GM23338 (cell line): Measurements from ENCODE around the gene CTNNA3. TPM values are rescaled to one million over a fixed set of nuclear protein-coding genes. Genes with fewer than 3 reads are reported as not detected.

Source experiments
- ATAC-seq: fragments of 200-7000 bp; cut with Tn5 transposase; 3 replicates; pipeline ENCODE4 v1.9.1; 2020
- DNase-seq: peaks from one replicate; pipeline ENCODE4 v3.0.0-alpha.2; 2015; ENCODE audit warnings: low spot score
- H2AFZ ChIP-seq: fragments of 200-600 bp; sonication (generic); 2 replicates; pipeline ENCODE4 v1.8.0; 2016; ENCODE audit warnings: antibody characterized with exemption, mild to moderate bottlenecking, moderate library complexity
- H3F3A ChIP-seq: fragments of 200-600 bp; sonication (generic); replicated peaks from 2 replicates; pipeline ENCODE4 v1.8.0; 2017; ENCODE audit warnings: antibody characterized with exemption, mixed run types, low read depth
- H3K27ac ChIP-seq: fragments of 200-600 bp; sonication (generic); 2 replicates; pipeline ENCODE4 v1.6.1; 2016; ENCODE audit warnings: low read depth
- H3K27me3 ChIP-seq: fragments of 200-600 bp; sonication (generic); 2 replicates; pipeline ENCODE4 v1.8.0; 2016; ENCODE audit warnings: mild to moderate bottlenecking, mixed run types, moderate library complexity; ENCODE audit not compliant: insufficient read depth
- H3K36me3 ChIP-seq: fragments of 200-600 bp; sonication (generic); 2 replicates; pipeline ENCODE4 v1.8.0; 2016; ENCODE audit warnings: mild to moderate bottlenecking; ENCODE audit not compliant: insufficient read depth
- H3K4me1 ChIP-seq: fragments of 200-600 bp; sonication (generic); 2 replicates; pipeline ENCODE4 v1.8.0; 2016; ENCODE audit warnings: mild to moderate bottlenecking, moderate library complexity; ENCODE audit not compliant: insufficient read depth
- H3K4me2 ChIP-seq: fragments of 200-600 bp; sonication (generic); 2 replicates; pipeline ENCODE4 v1.7.1; 2017; ENCODE audit warnings: mixed run types
- H3K4me3 ChIP-seq: fragments of 200-600 bp; sonication (generic); 2 replicates; pipeline ENCODE4 v1.6.1; 2016; ENCODE audit warnings: mixed run types
- H3K79me2 ChIP-seq: fragments of 200-600 bp; sonication (generic); replicated peaks from 2 replicates; pipeline ENCODE4 v1.8.0; 2017; ENCODE audit warnings: mild to moderate bottlenecking; ENCODE audit not compliant: insufficient read depth
- H3K9me2 ChIP-seq: fragments of 200-600 bp; sonication (generic); 2 replicates; pipeline ENCODE4 v1.8.0; 2017; ENCODE audit not compliant: insufficient read depth
- H4K20me1 ChIP-seq: fragments of 200-600 bp; sonication (generic); replicated peaks from 2 replicates; pipeline ENCODE4 v1.8.0; 2017; ENCODE audit warnings: mild to moderate bottlenecking; ENCODE audit not compliant: insufficient read depth
- H3K27ac Mint-ChIP-seq: 2 replicates; pipeline ENCODE4 v1.8.0; 2020; ENCODE audit warnings: inconsistent platforms, mild to moderate bottlenecking, moderate library complexity, mixed read lengths
- H3K27me3 Mint-ChIP-seq: 3 replicates; pipeline ENCODE4 v1.8.0; 2022; ENCODE audit warnings: low read depth, mild to moderate bottlenecking, moderate library complexity, mixed read lengths, inconsistent platforms; ENCODE audit not compliant: insufficient read depth, poor library complexity
- H3K36me3 Mint-ChIP-seq: 3 replicates; pipeline ENCODE4 v1.8.0; 2021; ENCODE audit warnings: low read depth, mild to moderate bottlenecking, inconsistent platforms, moderate library complexity, mixed read lengths
- H3K4me1 Mint-ChIP-seq: 3 replicates; pipeline ENCODE4 v1.8.0; 2020; ENCODE audit warnings: mild to moderate bottlenecking, inconsistent platforms, mixed read lengths
- H3K4me3 Mint-ChIP-seq: 3 replicates; pipeline ENCODE4 v1.8.0; 2021; ENCODE audit warnings: moderate library complexity, mild to moderate bottlenecking, inconsistent platforms, mixed read lengths
- H3K9me3 Mint-ChIP-seq: 3 replicates; pipeline ENCODE4 v1.8.0; 2020; ENCODE audit warnings: moderate library complexity, mild to moderate bottlenecking, inconsistent platforms, mixed read lengths
- CREB1 ChIP-seq: fragments of 250-450 bp; sonication (Bioruptor Pico); IDR thresholded peaks from 2 replicates; pipeline ENCODE4 v1.5.0; 2020; ENCODE audit warnings: low read depth, mild to moderate bottlenecking, moderate library complexity
- CTCF ChIP-seq, 2 experiments: fragments of 200-600 bp in 1 of 2; sonication (generic) in 1 of 2; conservative IDR thresholded peaks; 2 replicates each; pipeline versions ENCODE4 v1.5.1 to v1.6.1; 2016 to 2017; ENCODE audit warnings: antibody characterized with exemption in 2 of 2, low read depth in 2 of 2, mild to moderate bottlenecking in 2 of 2, moderate library complexity in 1 of 2
- ETS1 ChIP-seq: IDR thresholded peaks from 2 replicates; pipeline ENCODE4 v1.6.1; 2016; ENCODE audit warnings: antibody characterized with exemption
- EZH2 ChIP-seq: fragments of 200-600 bp; sonication (generic); IDR thresholded peaks from one replicate; pipeline ENCODE4 v1.8.0; 2017; ENCODE audit warnings: antibody characterized with exemption, mild to moderate bottlenecking, low read depth; ENCODE audit not compliant: unreplicated experiment
- NANOG ChIP-seq: IDR thresholded peaks from 2 replicates; pipeline ENCODE4 v1.6.1; 2016; ENCODE audit warnings: antibody characterized with exemption, borderline replicate concordance
- REST ChIP-seq: IDR thresholded peaks from one replicate; pipeline ENCODE4 v1.6.1; 2018; ENCODE audit warnings: antibody characterized with exemption; ENCODE audit not compliant: unreplicated experiment
- ZNF114 ChIP-seq: fragments of 250-450 bp; sonication (Bioruptor Pico); IDR thresholded peaks from 2 replicates; pipeline ENCODE4 v1.5.0; 2020; ENCODE audit warnings: mild to moderate bottlenecking, moderate library complexity
- ZNF331 ChIP-seq: fragments of 250-450 bp; sonication (Bioruptor Pico); IDR thresholded peaks from 2 replicates; pipeline ENCODE4 v1.5.0; 2020; ENCODE audit warnings: low read depth, mild to moderate bottlenecking, moderate library complexity
- ZNF462 ChIP-seq: fragments of 250-450 bp; sonication (Bioruptor Pico); IDR thresholded peaks from 2 replicates; pipeline ENCODE4 v1.5.0; 2020; ENCODE audit warnings: mild to moderate bottlenecking, moderate library complexity
- polyA plus RNA-seq: library from polyadenylated mRNA; unstranded; fragments of >200 nt; fragmentation: Nextera tagmentation; extraction: Ambion mirVana; gene quantifications from 2 replicates; pipeline ENCODE4 v1.2.1, GENCODE V29; 2016
- total RNA-seq: library from RNA; depleted of rRNA; stranded (reverse); fragments of >200 nt; shearing (Covaris generic); gene quantifications from 2 replicates; pipeline ENCODE4 v1.2.3, GENCODE V29; 2014

CTNNA3 gene
- total and polyA plus RNA-seq, 2 experiments from 2014 or later, result 0.71 to 3.3 TPM

- TF ChIP-seq ZNF462 (CRISPR knock-in tag), result no peak
- TF ChIP-seq CREB1 (CRISPR knock-in tag), result no peak
- TF ChIP-seq EZH2, result no peak
- no peak for TF ChIP-seq NANOG
These were observed 436.6 kb downstream of the CTNNA3 start (continued) for GRCh38 chr10:67259319-67259929.

- Histone ChIP-seq H3K27me3 (no peaks in the 10 kb centered on the region), H3K36me3 (no peaks in the 10 kb centered on the region), H3K79me2 (no peaks in the 10 kb centered on the region), H3K4me2 (no peak overlapping the region), H3F3A (no peaks in the 10 kb centered on the region), H3K4me3 (no peak overlapping the region), H4K20me1 (no peaks in the 10 kb centered on the region), H3K27ac (no peak overlapping the region), H2AFZ (no peak overlapping the region), H3K9me2 (no peaks in the 10 kb centered on the region), H3K4me1 (peaks cover 5% of the 10 kb centered on the region; the same call in 1 of the 2 replicates)
- Mint-ChIP-seq H3K27ac (no peak overlapping the region), H3K9me3 (no peaks in the 10 kb centered on the region), H3K4me3 (no peak overlapping the region), H3K36me3 (no peaks in the 10 kb centered on the region), H3K4me1 (peaks cover 8% of the 10 kb centered on the region), H3K27me3 (no peaks in the 10 kb centered on the region)
- DNase-seq, result no peak
- ATAC-seq, result no peak
- TF ChIP-seq CTCF (conservative IDR thresholded peaks at IDR 0.05; ENCODE audit: low read depth in 2 of 2), result no peak
- no peak for TF ChIP-seq ZNF331
- no peak for TF ChIP-seq REST
- TF ChIP-seq ZNF114 (CRISPR knock-in tag), result no peak
- TF ChIP-seq ETS1, result no peak
These were observed 438.4 kb downstream of the CTNNA3 start for GRCh38 chr10:67257427-67258144.
